RPMI8226 (cell line): Measurements from ENCODE around the gene TMED9.

Experiments used
- DNase-seq: peaks from one replicate; pipeline ENCODE4 v3.0.0-alpha.2; 2015

The TMED9 gene

GRCh38 chr5:177588413-177588909 lies 3.5 kb upstream of the TMED9 start:
- no peak for DNase-seq

DNA sequence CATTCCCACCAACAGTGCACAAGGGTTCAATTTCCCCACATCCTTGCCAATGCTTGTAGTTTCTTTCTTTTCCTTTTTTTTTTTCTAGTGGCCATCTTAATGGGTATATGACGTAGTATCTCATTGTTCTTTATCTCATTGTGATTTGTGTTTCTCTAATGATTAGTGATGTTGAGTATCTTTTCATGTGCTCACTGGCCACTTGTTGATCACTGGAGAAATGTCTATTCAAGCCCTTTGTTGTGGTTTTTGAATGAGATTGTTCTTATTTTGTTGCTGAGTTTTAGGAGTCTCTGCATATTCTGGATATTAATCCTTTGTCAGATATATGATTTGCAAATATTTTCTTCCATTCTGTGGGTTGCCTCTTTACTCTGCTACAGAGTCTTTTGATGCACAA lies 1.6 kb upstream of the TMED9 start:
- DNase-seq: no peak

DNA sequence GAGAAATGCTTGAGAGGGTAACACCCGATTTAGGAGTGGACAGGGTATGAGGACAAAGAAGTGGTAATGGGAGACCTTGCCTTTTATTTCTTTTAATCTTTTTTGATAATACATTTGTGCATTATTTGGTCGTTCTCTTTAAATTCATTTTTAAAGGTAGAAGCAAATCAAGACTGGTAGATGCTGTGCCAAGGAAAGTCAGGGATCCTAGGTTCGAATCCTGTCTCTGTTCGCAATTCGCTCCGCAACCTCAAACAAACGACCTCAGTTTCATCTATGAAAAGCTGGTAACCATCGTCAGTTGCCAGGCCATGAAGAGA lies 353 bp upstream of the TMED9 start:
- no peak for DNase-seq

DNA sequence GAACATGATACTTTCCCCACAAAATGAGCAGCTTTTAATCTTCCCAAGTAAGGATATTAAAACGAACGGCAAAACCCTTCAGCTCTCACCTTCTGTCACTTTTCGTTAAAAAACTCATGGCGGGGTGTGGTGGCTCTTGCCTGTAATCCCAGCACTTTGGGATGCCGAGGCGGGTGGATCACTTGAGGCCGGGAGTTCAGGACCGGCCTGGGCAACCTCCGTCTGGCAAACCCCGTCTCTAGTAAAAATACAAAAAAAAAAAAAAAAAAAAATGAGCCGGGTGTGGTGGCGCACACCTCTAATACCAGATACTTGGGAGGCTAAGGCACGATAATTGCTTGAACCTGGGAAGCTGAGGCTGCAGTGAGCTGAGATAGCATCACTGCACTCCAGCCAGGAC lies 902 bp downstream of the TMED9 start:
- DNase-seq: no peak

- no peak for DNase-seq
Measured at GRCh38 chr5:177593511-177593910, 1.5 kb downstream of the TMED9 start.

DNA sequence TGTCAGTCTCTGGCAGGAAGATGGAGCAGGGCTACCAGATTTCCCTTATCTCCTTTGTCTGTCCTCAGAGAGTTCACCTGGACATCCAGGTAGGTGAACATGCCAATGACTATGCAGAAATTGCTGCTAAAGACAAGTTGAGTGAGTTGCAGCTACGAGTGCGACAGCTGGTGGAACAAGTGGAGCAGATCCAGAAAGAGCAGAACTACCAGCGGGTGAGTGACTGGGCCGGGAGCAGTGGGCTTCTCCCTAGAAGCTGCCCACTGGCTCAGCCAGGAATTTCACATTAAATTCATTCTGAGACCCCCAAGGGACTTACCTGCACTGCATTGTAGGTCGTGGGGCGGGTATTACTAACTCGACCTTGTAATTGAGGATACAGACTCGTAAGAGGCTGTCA lies 2.1 kb downstream of the TMED9 start:
- DNase-seq: no peak

- no peak for DNase-seq
Measured at GRCh38 chr5:177595026-177595585, 3.1 kb downstream of the TMED9 start.

DNA sequence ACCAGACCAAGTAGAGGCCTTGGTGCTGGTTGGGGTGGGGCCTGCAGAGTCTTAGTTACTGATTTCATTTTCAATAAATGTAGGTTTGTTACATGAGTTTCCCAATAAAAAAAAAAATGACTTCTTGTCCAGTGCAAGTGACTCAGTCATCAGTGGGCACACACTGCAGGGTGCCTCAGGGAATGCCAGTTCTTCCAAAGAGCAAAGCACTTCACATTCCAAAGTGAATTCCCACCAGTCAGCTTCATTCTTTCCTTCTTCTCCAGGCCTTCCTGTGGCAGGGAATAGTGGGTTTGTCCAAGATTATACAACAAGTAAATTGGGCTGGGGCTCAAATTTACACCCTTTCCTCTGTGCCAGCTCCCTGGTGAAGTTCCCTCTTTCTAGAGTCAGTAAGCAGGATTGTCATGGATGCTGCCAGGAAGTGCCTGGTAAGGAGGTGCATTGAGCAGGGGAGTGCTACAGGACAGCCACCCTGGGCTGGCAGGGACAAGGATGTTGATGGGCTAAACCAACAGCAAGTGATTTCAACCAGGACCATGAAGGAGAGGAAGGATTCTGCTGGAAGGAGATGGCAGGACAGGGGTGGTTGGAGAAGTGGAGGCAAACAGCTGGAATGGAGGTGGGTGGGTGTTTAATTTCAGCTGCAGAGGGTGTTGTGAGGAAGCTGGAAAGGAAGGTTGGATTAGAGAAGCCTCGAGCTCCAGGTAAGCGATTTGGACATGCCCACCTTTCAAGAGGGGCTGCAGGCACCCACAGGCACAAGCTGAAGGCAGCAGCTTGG lies 4.2 kb downstream of the TMED9 start:
- no peak for DNase-seq

DNA sequence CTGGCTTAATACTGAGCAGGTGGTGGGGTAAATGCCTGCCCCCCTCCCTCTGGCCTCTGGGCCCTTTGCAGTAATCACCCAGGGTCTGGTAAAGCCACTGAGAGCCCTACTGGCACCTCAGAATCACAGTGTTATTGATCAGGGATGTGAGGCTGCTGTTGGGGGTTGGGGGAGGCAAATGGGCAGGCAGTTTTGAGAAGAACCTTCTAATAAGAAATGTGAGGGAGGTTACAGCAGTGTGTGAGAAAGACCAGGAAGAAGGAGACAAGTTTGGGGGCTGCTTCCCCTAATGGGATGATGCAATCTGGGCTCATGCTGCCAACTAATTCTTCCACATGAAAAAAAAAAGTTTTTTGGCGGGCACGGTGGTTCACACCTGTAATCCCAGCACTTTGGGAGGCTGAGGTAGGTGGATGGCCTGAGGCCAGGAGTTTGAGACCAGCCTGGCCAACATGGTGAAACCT lies 4.8 kb downstream of the TMED9 start:
- DNase-seq: no peak

- no peak for DNase-seq
Measured at GRCh38 chr5:177598477-177598876, 6.5 kb downstream of the TMED9 start.

DNA sequence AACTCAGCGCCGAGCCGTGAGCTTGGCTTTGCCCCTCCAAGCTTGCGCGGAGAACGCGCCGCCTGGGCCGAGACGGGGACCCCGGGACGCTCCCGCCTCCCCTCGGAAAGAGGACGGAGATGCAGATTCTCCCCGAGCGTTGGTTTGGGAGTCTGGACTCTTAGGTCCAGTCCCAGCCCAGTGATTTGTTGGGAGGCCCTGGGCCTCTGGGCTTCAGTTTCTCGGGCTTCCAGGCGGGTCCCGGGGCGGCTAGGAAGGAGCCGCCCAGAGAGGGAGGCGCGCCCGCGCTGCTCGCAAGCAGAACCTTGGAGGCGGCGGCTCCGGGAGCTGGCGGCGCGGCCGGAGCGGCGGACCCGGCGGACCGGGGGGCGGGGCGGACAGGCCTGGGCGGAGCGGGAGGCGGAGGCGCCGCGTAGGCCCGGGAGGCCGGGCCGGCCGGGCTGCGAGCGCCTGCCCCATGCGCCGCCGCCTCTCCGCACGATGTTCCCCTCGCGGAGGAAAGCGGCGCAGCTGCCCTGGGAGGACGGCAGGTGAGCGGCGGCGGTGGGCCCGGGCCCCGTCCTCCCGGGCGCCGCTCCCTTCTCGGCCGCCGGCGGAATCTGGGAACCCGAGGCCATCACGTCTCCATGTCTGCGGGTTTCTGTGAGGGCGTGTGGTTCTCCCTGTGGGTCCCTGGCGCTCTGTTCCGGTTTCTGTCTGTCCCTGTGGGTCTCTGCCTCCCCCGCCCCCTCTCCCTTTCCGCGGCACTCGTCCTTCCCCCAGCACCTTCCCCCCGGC lies 7.9 kb downstream of the TMED9 start, which contains the start of gene B4GALT7:
Gene B4GALT7, plus strand, starts transcription at position 402 of the 777 bp plus-strand sequence. Its CDS starts 79 bp downstream, at position 481.
- DNase-seq: peak; percentile 88

- DNase-seq: no peak
Measured at GRCh38 chr5:177600508-177601018, 8.6 kb downstream of the TMED9 start.

GRCh38 chr5:177601126-177601525 lies 9.1 kb downstream of the TMED9 start:
- no peak for DNase-seq

DNA sequence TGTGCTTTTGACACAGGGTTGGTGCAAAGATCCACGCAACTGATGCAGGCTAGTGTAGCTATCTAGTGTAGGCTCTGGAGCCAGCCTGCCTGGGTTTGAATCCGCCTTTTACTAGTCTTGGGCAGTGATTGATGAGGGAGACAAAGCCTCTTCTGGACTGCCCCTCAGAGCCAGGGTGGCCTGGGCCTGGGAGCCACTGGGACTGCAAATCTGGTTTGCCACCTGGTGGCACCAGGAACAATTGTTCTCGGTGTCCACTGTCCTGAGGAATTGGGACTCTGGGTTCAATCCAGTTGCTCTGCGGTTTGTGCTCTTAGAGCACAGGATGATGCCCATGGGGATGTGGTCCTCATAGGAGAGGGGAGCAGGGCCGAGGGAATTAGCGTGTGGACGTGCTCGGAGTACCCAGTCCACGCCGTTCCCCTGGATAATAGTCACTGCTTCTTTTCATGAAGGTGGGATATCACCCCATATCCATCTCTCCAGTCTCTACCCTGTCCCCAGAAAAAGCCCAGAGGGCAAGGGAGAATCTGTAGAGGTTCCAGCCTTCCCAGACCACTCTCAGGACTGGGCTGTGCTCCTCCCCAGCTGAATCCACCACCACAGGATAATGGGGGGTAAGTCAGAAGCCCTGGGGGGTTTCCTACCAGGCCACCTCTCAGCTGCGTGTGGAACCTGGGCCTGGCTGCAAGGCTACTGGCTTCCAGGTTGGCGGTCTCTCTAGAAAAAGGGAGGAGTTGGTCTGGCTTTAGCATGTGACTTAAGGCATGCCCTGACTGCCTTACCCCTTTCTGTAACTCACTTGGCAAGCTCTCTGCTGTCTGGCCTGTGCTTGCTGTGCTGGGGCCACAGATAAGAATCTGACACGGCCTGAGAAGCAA lies 9.8 kb downstream of the TMED9 start:
- DNase-seq: peak; percentile 14

GRCh38 chr5:177602458-177602830 lies 10.4 kb downstream of the TMED9 start:
- DNase-seq: no peak

- DNase-seq: no peak
Measured at GRCh38 chr5:177603631-177604030, 11.6 kb downstream of the TMED9 start.

GRCh38 chr5:177604116-177604521 lies 12.1 kb downstream of the TMED9 start:
- DNase-seq: no peak

- DNase-seq: no peak
Measured at GRCh38 chr5:177604656-177605055, 12.7 kb downstream of the TMED9 start.

- no peak for DNase-seq
Measured at GRCh38 chr5:177605078-177605477, 13.1 kb downstream of the TMED9 start.

- no peak for DNase-seq
Measured at GRCh38 chr5:177605667-177606066, 13.7 kb downstream of the TMED9 start.

- no peak for DNase-seq
Measured at GRCh38 chr5:177606071-177607051, 14.4 kb downstream of the TMED9 start.
